SU-DHL-6 (cell line): ENCODE results near the gene TCF4.

Experiments
- EZH2phosphoT487 ChIP-seq: fragments of 200-600 bp; sonication (generic), shearing (Covaris generic); conservative IDR thresholded peaks from 2 replicates; pipeline ENCODE4 v1.6.1; 2018; ENCODE audit warnings: mild to moderate bottlenecking, antibody characterized with exemption, low read length, moderate library complexity, mixed read lengths
- TF ChIP-seq, protein P1 (sequence below): fragments of 200-600 bp; sonication (generic); IDR thresholded peaks from one replicate; pipeline ENCODE4 v1.5.1; 2017; ENCODE audit warnings: antibody characterized with exemption, mild to moderate bottlenecking, low read length, moderate library complexity; ENCODE audit not compliant: insufficient read depth, poor library complexity, severe bottlenecking

DNA sequence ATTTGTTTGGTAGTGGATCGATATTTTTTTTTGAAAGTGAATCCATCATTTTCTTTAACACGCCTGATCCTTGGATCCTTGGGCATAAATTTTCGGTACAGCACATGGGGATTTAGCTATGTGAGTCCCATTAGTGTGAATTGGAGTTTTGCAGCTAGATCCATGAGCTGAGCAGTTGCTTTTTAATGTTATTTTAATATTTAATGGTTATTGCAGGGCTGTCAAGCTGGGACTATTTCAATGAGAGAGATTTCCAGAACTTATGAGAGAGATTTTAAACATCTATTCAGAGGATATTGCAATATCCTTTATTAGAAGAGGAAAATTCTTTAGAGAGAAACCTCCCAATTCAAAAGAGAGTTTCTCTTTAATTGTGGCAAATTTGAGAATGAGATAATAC, 35.6 kb upstream of the TCF4 start:
- TF ChIP-seq, protein P1, sequence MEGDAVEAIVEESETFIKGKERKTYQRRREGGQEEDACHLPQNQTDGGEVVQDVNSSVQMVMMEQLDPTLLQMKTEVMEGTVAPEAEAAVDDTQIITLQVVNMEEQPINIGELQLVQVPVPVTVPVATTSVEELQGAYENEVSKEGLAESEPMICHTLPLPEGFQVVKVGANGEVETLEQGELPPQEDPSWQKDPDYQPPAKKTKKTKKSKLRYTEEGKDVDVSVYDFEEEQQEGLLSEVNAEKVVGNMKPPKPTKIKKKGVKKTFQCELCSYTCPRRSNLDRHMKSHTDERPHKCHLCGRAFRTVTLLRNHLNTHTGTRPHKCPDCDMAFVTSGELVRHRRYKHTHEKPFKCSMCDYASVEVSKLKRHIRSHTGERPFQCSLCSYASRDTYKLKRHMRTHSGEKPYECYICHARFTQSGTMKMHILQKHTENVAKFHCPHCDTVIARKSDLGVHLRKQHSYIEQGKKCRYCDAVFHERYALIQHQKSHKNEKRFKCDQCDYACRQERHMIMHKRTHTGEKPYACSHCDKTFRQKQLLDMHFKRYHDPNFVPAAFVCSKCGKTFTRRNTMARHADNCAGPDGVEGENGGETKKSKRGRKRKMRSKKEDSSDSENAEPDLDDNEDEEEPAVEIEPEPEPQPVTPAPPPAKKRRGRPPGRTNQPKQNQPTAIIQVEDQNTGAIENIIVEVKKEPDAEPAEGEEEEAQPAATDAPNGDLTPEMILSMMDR = no peak
- no peak for TF ChIP-seq EZH2phosphoT487
